NCI-H2107 (cell line): Measurements from ENCODE around the gene ANKRD66.

Experiments
- DNase-seq: peaks from one replicate; lab custom pipeline; 2025; lab: John Stamatoyannopoulos, UW

The ANKRD66 gene

GRCh38 chr6:46790355-46790874, 43.7 kb downstream of the ANKRD66 start:
- no peak for DNase-seq

GRCh38 chr6:46792635-46793034, 45.9 kb downstream of the ANKRD66 start:
- DNase-seq = no peak

- no peak for DNase-seq
Measured at GRCh38 chr6:46793138-46793537, 46.4 kb downstream of the ANKRD66 start, which contains the start of gene MEP1A. MEP1A (plus strand) TSS chr6:46793389; CDS start chr6:46793399, 10 bp downstream.

- no peak for DNase-seq
Measured at GRCh38 chr6:46794068-46794467, 47.3 kb downstream of the ANKRD66 start.

- DNase-seq = no peak
Measured at GRCh38 chr6:46795816-46796215, 49.1 kb downstream of the ANKRD66 start.

- DNase-seq = no peak
Measured at GRCh38 chr6:46796848-46797580, 50.3 kb downstream of the ANKRD66 start.

- DNase-seq = no peak
Measured at GRCh38 chr6:46799657-46800056, 52.9 kb downstream of the ANKRD66 start.

GRCh38 chr6:46808806-46809205, 62.1 kb downstream of the ANKRD66 start:
- DNase-seq = no peak
